HCEC 1CT (cell line): ENCODE measurements around the gene GTPBP1.

ENCODE experiments used
- DNase-seq: peaks from one replicate; pipeline ENCODE4 v3.0.0-alpha.2; 2017

The GTPBP1 gene

DNA sequence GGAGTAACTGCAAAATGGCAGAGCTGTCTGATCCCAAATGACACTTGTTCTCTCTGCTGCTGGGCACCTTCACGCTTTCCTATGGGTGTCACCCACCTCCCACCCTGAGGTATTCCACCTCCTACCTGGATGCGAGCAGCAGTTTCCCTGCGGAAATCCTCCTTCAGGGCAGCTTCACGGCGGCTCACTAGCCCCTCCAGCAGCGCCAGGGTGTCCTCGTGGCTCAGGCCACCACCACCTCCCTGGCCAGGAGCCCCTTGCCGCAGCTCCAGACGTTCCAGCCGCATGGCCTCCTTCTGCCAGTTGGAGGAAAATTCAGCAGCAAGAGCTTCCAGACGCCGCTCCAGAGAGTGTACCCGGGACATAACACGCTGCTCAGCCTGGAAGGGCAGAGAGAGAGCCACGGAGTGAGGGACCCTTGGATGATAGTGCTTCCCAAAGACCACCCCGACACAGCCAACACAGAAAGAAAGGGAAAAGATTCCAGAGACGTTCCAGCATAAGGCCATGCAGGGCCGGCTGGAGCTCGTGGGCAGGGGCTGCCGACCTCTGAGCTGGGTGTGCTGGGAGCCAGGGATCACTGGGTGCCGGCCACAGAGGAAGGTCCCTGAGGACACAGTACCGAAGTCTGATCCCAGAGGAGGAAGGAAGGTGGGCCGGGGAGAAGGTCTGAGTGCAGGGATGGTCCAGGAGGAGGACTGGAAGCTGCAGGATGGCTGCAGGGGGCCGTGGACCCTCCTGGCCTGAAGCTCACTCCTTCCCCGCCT is 36.6 kb downstream of the GTPBP1 start:
- no peak for DNase-seq

GRCh38 chr22:38744981-38745380 is 39.2 kb downstream of the GTPBP1 start:
- no peak for DNase-seq

DNA sequence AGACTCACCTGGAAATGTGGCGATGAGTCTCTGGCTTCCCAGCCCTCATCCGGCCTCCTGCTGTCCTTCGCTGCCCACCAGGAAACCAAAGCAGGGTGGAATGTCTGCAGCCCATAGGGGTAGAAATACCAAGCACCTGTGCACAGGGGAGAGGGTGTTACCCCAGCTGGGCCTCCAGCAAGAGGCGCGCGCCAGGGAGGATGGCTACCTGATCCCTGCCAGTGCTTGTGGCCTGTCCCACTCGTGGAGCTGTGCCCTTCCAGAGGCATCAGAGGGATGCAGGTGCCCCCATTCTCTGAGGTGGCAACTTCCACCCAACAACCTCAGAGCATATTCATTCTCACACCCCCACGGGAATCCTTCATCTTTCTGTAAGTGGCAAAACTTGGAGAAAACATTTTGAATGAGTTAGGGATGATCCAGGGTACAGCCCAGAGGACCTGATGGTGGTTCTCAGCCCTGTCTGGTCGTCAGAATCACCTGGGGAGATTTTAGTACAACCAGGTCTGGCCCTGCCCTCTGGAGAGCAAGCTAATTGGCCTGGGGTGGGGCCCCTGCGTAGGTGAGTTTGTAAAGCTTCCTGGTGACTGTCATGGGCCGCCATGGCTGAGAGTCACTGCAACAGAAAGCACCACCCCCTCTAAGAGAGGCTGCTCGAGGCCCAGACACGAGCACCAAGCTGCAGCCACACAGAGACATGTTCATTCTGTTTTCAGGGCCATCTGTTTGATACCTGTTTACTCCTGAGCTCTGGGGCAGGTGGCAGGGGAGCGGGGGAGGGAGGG is 40.1 kb downstream of the GTPBP1 start:
- no peak for DNase-seq

- no peak for DNase-seq
These were observed 42.9 kb downstream of the GTPBP1 start for GRCh38 chr22:38748487-38749136.

DNA sequence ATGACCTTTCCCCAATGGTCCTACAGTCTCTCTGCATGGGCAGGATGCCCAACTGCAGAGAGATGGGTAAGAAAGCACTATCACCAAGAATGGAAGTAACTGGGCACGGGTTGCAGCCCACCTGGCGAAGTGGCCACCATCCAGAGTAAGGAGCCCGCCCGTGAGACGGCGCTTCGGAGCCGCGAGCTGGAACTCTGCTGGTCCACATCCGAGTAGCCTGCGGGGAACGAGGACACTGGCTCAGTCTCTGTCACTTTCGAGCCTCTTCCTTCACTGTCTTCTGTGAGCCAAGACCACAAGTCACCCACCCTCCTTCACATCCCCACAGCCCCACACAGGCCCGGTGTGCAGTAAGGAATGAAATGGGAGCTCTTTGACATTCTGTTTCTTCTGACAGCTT is 44.4 kb downstream of the GTPBP1 start:
- DNase-seq: no peak

GRCh38 chr22:38750638-38751037 is 44.9 kb downstream of the GTPBP1 start:
- DNase-seq: no peak

- DNase-seq: no peak
These were observed 45.3 kb downstream of the GTPBP1 start for GRCh38 chr22:38751066-38751421.

DNA sequence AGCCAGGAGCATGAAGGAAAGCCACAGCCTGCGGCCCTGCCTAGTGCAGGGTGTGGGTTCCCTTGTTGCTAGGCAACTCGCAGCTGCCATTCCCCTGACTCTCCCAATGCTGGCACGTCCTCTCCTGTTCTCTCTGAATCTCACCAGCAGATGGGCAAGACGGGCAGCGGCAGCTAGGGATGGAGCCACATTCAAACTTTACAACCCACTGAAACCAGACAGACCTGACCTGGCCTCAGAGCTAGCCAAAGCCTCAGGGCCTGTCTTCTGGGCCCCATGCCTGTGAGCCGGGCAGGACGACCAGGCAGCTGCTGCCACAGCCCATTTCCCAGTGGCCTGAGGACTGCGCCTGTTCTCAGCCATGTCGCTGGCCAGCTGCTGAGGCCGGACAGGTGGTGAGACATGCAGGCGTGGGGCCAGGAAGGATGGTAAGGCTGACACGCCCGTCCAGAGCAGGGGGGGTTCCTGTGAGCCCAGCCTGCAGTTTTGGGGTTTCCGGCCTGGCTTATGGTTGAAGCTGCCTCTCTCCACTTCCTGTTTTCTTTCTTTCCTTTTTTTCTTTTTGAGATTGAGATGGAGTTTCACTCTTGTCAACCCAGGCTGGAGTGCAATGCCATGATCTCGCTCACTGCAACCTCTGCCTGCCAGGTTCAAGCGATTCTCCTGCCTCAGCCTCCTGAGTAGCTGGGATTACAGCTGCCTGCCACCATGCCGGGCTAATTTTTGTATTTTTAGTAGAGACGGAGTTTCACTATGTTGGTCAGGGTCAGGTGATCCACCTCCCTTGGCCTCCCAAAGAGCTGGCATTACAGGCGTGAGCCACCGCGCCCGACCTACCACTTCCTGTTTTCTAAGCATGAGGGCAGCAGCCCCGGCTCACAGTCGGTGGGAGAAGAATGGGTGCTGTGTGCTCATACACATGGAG is 45.9 kb downstream of the GTPBP1 start:
- DNase-seq: no peak

DNA sequence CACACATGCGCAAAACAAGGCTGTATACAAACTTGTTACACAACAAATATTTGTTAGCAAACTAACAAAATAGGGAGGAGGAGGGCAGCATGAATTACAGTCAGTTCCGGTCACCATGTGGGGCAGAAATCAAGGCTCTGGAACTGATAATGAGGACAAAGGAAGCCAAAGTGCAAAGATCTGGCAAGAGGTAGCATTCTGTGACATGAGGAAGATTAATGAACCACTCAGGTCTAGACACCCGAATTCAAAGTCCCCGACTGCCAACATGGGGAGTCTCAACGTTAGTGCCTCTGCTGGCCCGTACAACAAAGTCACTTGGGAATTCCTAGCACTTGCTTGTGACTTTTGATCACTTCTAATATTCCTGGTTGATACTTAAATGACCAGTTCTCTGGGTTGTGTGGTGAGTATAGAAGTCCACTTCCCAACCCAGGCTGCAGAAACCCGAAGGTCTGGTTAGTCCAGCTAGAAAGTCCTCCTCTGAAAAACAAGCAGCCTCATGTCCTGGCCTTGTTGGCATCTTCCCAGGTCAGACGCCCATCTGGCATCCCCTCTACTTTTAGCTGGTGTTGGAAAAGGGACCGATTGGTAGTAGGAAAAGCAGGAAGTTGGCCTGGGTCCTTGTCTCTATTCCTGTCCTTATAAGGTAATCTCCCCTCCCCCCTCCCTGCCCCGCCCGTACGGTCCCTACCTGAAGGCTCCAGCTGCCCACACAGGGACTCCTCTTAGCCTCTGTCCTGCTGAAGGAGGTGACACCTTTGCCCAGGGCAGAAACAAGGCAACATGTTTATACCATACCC is 48.4 kb downstream of the GTPBP1 start:
- DNase-seq: peak; percentile 26

GRCh38 chr22:38754751-38755154 is 49.0 kb downstream of the GTPBP1 start:
- DNase-seq: peak; percentile 35

- peak; percentile 75 for DNase-seq
These were observed 49.6 kb downstream of the GTPBP1 start for GRCh38 chr22:38755155-38755910.

DNA sequence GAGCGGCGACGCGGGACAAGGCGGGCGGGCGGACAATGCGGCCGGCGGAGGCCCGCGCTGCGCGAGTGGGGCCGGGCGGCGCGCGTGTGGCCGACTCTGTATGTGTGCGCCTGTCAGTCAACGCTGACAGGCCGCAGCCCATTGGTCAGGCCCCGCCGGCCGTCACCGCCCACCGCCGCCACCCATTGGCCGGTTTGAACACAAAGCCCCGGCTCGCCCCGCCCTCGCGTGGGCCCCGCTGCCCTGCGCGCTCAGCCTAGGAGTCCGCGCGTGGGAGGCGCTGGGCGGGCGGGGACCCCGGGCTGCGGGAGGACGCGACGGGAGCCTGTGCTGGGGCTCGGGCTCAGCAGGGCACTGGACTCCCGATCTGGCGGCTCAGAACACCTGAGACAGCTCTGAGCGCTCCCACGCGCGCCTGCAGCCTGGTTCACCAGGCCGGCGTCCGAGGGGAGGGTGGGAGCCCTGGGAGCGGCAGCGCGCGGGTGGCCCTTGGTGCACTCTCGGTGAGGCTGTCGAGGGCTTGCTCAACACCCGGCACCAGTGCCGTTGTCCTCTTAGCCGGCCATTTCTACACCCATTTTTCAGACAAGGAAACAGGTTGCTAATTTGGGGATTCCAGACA is 50.3 kb downstream of the GTPBP1 start, which contains the start of gene SUN2:
Gene SUN2, minus strand, starts transcription at position 88 of the 622 bp plus-strand sequence. CDS start 3,370 bp downstream, outside the sequence.
- peak; percentile 76 for DNase-seq

GRCh38 chr22:38756711-38757463 is 51.1 kb downstream of the GTPBP1 start:
- DNase-seq: no peak

DNA sequence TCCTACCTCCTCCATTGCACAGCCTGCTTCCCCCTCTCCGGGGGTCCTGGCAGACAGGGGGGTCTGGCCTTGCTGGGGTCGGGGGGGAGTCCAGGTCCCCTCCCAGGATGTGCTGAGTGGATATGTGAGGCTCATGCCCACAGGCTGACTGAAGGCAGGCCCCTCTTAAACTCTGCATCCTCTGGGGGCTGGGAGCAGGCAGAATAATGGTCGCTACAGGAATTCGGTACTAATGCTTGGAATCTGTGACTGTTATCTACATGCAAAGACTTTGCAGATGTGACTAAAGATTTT is 51.7 kb downstream of the GTPBP1 start:
- no peak for DNase-seq

DNA sequence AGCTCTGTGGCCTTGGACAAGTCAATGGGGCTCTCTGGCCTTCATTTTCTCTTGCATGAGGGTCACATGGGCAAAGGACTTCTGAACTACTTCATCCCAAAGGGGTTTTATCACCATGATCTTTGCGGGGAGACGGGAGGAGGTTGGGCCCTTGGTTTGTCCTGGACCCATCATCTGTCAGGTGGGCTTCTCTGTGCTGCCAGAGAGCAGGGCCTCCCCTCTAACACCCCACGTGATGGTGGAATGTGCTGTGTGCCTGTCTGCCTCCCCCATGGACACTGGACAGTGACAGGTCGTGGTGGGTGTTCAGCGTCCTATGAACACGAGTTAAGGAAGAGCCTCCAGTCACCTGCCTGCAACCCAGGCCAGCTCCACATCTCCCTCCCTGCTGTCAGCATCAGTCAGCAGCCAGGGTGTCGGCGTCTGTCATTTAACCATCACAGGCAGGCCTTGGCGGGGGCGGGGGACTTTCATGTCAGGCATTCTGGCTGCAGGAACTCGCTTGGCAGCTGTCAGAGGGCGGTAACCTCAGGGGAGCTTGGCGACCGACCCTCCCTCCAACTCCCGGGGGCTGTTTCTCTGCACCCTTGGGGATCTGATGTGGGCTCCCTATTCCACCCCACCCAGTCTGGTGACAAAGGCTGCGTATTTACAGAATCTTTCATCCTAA is 52.7 kb downstream of the GTPBP1 start:
- DNase-seq: no peak

DNA sequence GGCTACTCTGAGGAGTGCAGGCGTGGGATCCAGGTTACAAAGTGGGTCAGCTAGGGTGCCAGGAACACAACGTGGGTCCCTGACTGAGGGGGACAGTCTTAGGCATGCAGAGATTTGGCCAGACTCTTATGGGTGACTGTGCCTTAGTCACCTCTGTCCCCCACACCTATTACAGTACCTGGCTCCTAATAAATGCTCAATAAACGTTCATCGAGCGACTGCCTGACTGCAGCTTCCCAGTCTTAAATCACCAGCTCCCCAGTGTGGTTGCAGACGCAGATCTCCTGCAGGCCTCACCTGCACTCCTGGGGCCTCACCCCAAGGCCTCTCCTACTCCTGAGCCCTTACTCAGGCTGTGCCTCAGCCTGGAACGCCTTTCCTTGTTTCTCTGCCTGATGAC is 53.3 kb downstream of the GTPBP1 start:
- DNase-seq: no peak

DNA sequence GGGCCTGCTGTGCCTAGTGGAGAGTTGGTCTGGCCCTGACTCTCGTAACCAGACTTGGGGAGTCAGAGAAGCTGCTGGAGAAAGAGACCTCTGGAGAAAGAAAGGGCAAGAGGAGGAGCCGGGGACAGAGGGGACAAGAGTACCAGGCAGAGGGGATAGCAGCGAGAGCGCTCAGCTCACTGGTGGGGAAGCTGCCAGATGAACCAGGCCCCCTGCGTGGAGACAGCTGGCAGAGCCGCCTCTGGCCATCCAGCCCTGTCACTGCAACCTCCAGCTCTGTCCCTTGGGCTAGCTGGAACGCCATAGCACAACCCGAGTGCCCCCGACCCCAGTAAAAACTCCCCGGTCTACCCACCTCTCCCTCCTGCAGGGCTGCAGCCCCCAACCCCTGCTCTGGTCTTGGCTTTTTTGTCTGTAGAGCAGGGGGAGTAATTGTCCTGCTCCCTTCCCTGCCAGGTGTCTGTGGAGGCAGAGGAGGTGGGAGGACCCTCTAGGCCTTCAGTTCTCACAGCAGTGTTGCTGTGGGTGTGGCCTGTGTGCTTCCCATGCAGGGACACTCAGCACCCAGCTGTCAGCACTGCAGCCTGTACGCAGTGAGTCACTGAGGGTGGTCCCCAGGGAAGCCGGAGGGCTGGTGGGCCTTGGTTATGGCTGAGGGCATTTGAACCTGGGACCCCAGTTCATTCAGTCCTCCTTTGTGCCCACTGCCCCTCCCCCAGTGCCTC is 54.9 kb downstream of the GTPBP1 start:
- no peak for DNase-seq
